ENCODE data around the gene ABCC9.

ABCC9 gene

GRCh38 chr12:21865846-21866245 lies 75.4 kb downstream of the ABCC9 start:
- no peak for DNase-seq

GRCh38 chr12:21860534-21860933 lies 80.7 kb downstream of the ABCC9 start:
- no peak for DNase-seq

GRCh38 chr12:21860128-21860527 lies 81.1 kb downstream of the ABCC9 start:
- DNase-seq, result no peak

GRCh38 chr12:21852251-21852650 lies 89.0 kb downstream of the ABCC9 start:
- DNase-seq, result no peak

- no peak for DNase-seq
These were observed 90.1 kb downstream of the ABCC9 start for GRCh38 chr12:21851151-21851550.

- no peak for DNase-seq
These were observed 90.8 kb downstream of the ABCC9 start for GRCh38 chr12:21850419-21850818.

- DNase-seq, result no peak
These were observed 91.3 kb downstream of the ABCC9 start for GRCh38 chr12:21849878-21850277.

- no peak for DNase-seq
These were observed 93.0 kb downstream of the ABCC9 start for GRCh38 chr12:21848192-21848591.

- no peak for DNase-seq
These were observed 97.4 kb downstream of the ABCC9 start for GRCh38 chr12:21843795-21844194.

GRCh38 chr12:21839776-21840175 lies 101.5 kb downstream of the ABCC9 start:
- DNase-seq, result no peak

GRCh38 chr12:21837847-21838246 lies 103.4 kb downstream of the ABCC9 start:
- DNase-seq, result no peak

- no peak for DNase-seq
These were observed 109.4 kb downstream of the ABCC9 start for GRCh38 chr12:21831791-21832344.

GRCh38 chr12:21828779-21829178 lies 112.4 kb downstream of the ABCC9 start:
- DNase-seq, result no peak

- DNase-seq, result no peak
These were observed 113.0 kb downstream of the ABCC9 start for GRCh38 chr12:21828136-21828775.

GRCh38 chr12:21827083-21827482 lies 114.1 kb downstream of the ABCC9 start:
- no peak for DNase-seq

GRCh38 chr12:21826618-21826910 lies 114.7 kb downstream of the ABCC9 start:
- DNase-seq, result no peak

- no peak for DNase-seq
These were observed 115.2 kb downstream of the ABCC9 start for GRCh38 chr12:21825886-21826617.

GRCh38 chr12:21823581-21823980 lies 117.6 kb downstream of the ABCC9 start:
- no peak for DNase-seq

GRCh38 chr12:21819678-21820077 lies 121.5 kb downstream of the ABCC9 start:
- DNase-seq, result no peak

GRCh38 chr12:21819236-21819635 lies 122.0 kb downstream of the ABCC9 start:
- no peak for DNase-seq

- DNase-seq, result no peak
These were observed 122.6 kb downstream of the ABCC9 start for GRCh38 chr12:21818627-21819026.

GRCh38 chr12:21815306-21816062 lies 125.7 kb downstream of the ABCC9 start:
- DNase-seq, result no peak

- no peak for DNase-seq
These were observed 126.4 kb downstream of the ABCC9 start for GRCh38 chr12:21814814-21815213.

- no peak for DNase-seq
These were observed 126.9 kb downstream of the ABCC9 start for GRCh38 chr12:21814327-21814726.

Data from activated T-cell treated with anti-CD3 and anti-CD28 coated beads, Interleukin-2, amount 50 U/mL, for 48 hours (primary cell).